Suprapubic skin (tissue), 3 donors: Measurements from ENCODE around the gene KIZ.

Experiments used
- CTCF ChIP-seq, 2 donors: fragments of 200-600 bp in 1 of 2; fragments of 450-650 bp in 1 of 2; sonication (generic) in 1 of 2; IDR thresholded peaks; one replicate each; pipeline ENCODE4 v1.5.1; 2016 to 2019; ENCODE audit warnings: antibody characterized with exemption in 2 of 2, mild to moderate bottlenecking in 1 of 2, moderate library complexity in 1 of 2
- EP300 ChIP-seq: sonication (generic); formaldehyde crosslinking; IDR thresholded peaks from one replicate; pipeline ENCODE4 v1.6.1; 2017; ENCODE audit warnings: antibody characterized with exemption
- POLR2A ChIP-seq, 2 donors: fragments of 450-650 bp; IDR thresholded peaks; one replicate each; pipeline ENCODE4 v1.6.1; 2017; ENCODE audit warnings: antibody characterized with exemption in 2 of 2, mild to moderate bottlenecking in 2 of 2, moderate library complexity in 2 of 2

GRCh38 chr20:21134883-21135493, 9.1 kb downstream of the KIZ start:
- no peak for TF ChIP-seq POLR2A (IDR thresholded peaks at IDR 0.05)
- TF ChIP-seq CTCF (IDR thresholded peaks at IDR 0.05) = no peak
- no peak for TF ChIP-seq EP300
